Rectal smooth muscle tissue (tissue), 1 donor: ENCODE data around the gene NDUFS3.

Experiments used
- H3K27ac ChIP-seq: one replicate; pipeline ENCODE4 v1.7.0; 2013; ENCODE audit warnings: low read depth, low read length, inconsistent platforms
- H3K27me3 ChIP-seq: one replicate; pipeline ENCODE4 v1.7.0; 2013; ENCODE audit warnings: low read length; ENCODE audit not compliant: control insufficient read depth, insufficient read depth
- H3K36me3 ChIP-seq: one replicate; pipeline ENCODE4 v1.7.0; 2013; ENCODE audit warnings: low read length; ENCODE audit not compliant: control insufficient read depth, insufficient read depth
- H3K4me1 ChIP-seq: one replicate; pipeline ENCODE4 v1.7.0; 2013; ENCODE audit warnings: low read length; ENCODE audit not compliant: control insufficient read depth, insufficient read depth
- H3K4me3 ChIP-seq: one replicate; pipeline ENCODE4 v1.7.0; 2013; ENCODE audit warnings: low read length
- H3K9ac ChIP-seq: one replicate; pipeline ENCODE4 v1.7.0; 2013; ENCODE audit warnings: low read length

Gene NDUFS3

DNA sequence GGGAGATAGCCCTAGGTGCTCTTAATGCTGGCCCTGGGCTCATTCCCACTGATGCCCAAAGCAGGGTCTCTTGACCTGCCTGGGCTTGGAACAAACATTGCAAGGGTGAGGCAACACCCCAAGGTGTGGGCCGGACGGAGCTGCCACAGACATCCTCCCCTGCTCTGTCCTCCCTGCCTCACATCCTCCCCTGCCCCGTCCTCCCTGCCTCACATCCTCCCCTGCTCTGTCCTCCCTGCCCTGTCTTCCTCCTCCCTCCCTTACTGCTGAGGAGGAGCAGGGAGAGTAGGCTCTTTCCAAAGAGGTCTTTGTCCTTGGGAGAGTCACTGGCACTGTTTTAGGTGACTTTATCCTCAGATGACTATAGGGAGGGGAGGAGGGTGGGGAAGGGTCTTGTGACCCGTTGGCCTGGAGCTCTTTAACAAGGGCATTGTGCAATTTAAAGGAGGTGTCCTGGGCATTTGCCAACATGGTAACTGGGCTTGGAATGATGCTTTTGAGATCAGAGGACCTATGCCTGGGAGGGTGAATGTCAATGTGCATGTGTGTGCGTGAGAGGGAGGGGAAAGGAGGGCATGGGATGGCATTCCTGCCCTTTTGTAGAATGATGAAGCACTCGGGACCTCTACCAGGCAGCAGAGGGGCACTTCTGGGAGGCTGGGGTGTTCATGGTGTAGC is 8.3 kb downstream of the NDUFS3 start:
- no peaks in the 10 kb centered on the region for H3K4me1 ChIP-seq
- no peaks in the 10 kb centered on the region for H3K27me3 ChIP-seq
- H3K27ac ChIP-seq = no peak overlapping the region
- H3K9ac ChIP-seq = no peak overlapping the region
- peaks cover 22% of the 10 kb centered on the region for H3K36me3 ChIP-seq
- no peak overlapping the region for H3K4me3 ChIP-seq

- Histone ChIP-seq H3K9ac (no peak overlapping the region), H3K4me1 (no peaks in the 10 kb centered on the region), H3K27ac (no peak overlapping the region), H3K4me3 (no peak overlapping the region), H3K27me3 (no peaks in the 10 kb centered on the region), H3K36me3 (peaks cover 16% of the 10 kb centered on the region)
Measured at GRCh38 chr11:47587723-47588326, 9.0 kb downstream of the NDUFS3 start.

DNA sequence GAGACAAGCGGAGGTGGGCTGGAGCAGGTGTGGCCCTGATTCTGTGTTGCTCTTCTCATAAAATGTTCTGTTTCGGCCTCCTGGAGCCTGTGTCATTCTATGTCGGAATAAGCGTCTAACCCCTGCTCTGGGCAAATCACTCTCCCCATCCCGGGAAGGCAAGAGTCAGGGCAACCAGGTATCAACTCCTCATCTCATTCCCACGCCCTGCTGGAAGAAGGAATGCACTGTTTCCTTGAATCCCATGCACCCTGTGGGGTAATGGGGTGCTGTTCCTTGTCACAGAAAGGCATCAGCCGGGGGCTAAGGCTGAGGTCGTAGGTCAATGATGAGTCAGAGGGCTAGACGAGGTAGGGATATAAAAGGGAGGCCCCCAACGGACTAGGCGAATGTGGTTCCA is 10.2 kb downstream of the NDUFS3 start:
- H3K4me3 ChIP-seq = peak overlapping the region; percentile 52
- H3K27me3 ChIP-seq = peaks cover 10% of the 10 kb centered on the region
- H3K36me3 ChIP-seq = peaks cover 3% of the 10 kb centered on the region
- no peak overlapping the region for H3K9ac ChIP-seq
- H3K4me1 ChIP-seq = no peaks in the 10 kb centered on the region
- no peak overlapping the region for H3K27ac ChIP-seq

GRCh38 chr11:47589584-47589976 is 10.7 kb downstream of the NDUFS3 start:
- H3K4me3 ChIP-seq = peak overlapping the region; percentile 52
- H3K27ac ChIP-seq = peak overlapping the region; percentile 4
- H3K27me3 ChIP-seq = peaks cover 13% of the 10 kb centered on the region
- no peak overlapping the region for H3K9ac ChIP-seq
- no peaks in the 10 kb centered on the region for H3K4me1 ChIP-seq
- no peaks in the 10 kb centered on the region for H3K36me3 ChIP-seq

DNA sequence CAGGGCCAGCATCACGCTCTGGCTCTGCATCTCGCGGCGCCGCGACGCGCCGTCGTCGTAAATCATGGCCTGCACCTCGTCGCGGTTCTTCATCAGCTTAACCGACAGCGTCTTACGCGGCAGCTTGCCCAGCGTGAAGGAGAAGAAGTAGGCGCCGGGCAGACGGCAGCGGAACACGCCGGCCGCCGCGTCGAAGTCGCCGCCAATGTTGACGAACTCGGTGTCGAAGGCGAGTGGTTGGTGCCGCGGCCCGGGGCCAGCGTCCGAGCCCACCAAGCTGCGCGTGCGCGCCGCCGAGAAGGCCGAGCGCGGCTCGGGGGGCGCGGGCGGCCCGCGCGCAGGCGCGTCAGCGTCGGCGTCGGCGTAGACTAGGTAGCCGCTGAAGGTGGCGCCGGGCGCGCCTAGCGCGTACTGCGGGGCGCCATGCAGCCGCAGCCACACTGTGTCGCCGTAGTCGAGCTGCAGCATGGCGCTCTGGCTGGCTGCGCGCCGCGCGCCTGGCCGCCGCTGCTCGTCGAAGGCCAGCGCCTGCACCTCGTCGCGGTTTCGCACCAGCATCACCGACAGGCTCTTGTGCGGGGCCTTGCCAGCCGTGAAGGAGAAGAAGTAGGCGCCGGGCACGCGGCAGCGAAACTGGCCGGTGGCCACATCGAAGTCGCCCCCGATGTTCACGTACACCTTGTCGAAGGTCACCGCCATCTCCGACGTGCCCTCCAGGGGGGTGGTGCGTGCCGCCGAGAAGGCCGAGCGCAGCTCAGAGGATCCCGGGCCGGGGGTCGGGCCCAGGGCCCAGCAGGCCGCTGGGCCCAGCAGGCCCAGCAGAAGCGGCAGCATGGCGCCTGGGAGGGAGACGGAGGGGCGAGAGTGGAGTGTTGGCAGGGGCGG is 11.3 kb downstream of the NDUFS3 start:
- peak overlapping the region; percentile 4 for H3K27ac ChIP-seq
- no peaks in the 10 kb centered on the region for H3K4me1 ChIP-seq
- H3K36me3 ChIP-seq = no peaks in the 10 kb centered on the region
- no peak overlapping the region for H3K9ac ChIP-seq
- H3K27me3 ChIP-seq = peaks cover 18% of the 10 kb centered on the region
- H3K4me3 ChIP-seq = peak overlapping the region; percentile 52

DNA sequence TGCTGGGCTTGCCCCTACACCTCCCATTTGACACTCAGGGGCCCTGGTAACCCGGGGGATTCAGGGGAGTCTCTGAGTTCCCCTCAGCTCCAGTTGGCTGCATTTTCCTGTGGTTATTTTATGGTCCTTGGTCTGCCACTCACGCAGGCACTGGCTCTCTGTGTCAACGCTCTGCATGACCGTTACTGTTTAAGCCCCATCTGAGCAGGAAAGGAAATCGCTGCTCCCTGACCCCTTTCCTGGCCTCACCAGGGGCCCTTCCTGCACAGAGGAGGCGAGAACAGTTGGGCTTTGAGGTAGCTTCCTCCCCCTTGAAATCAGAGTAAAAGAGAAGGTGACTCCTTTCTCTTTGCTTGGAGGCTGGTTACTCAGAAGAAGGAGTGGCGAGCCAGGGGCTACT is 12.9 kb downstream of the NDUFS3 start:
- H3K4me3 ChIP-seq = no peak overlapping the region
- no peak overlapping the region for H3K27ac ChIP-seq
- no peaks in the 10 kb centered on the region for H3K36me3 ChIP-seq
- H3K4me1 ChIP-seq = no peaks in the 10 kb centered on the region
- peaks cover 18% of the 10 kb centered on the region for H3K27me3 ChIP-seq
- H3K9ac ChIP-seq = no peak overlapping the region

- Histone ChIP-seq H3K27me3 (peaks cover 18% of the 10 kb centered on the region), H3K9ac (no peak overlapping the region), H3K27ac (no peak overlapping the region), H3K36me3 (no peaks in the 10 kb centered on the region), H3K4me3 (no peak overlapping the region), H3K4me1 (no peaks in the 10 kb centered on the region)
Measured at GRCh38 chr11:47592251-47592650, 13.4 kb downstream of the NDUFS3 start.

DNA sequence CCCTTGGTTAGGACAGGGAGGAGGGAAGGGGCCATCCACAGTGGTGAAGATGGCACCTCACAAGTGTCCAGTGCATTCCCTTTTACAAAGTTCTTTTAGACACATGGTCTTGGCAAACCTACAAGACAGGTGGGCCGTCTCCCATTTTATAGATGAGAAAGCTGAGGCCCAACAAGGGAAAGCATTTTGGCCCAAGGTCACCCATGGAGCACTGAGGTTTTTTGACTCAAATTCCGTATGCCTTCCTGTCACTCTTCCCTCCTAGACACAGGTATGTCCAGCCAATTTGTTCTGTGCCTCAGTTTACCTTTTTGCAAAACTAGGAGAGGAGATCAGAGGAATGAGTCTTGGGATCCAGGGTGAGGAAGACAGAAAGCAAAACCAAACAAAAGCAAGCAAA is 14.1 kb downstream of the NDUFS3 start:
- H3K4me3 ChIP-seq = no peak overlapping the region
- H3K9ac ChIP-seq = no peak overlapping the region
- no peaks in the 10 kb centered on the region for H3K36me3 ChIP-seq
- H3K4me1 ChIP-seq = no peaks in the 10 kb centered on the region
- H3K27me3 ChIP-seq = peaks cover 18% of the 10 kb centered on the region
- H3K27ac ChIP-seq = no peak overlapping the region

DNA sequence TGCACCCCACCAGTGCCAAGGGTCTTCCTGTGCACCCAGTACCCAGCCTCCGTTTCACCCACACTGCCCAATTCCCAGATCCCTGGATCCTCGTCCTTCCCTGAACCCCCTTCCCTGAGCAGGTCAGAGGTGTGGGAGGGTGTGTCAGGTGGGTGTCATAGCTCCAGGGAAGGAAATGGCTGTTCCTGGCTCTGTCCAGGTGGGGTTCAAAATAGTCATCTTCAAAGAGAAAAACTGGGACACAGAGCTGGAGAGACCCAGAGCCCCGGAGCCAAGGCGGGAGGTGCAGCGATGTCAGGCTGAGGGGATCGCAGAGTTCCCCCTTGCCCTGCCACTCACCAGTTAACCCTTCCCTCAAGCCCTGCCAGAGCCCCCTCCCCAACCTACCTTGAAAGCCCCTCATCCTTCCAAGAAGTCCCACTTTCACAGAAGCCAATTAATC is 14.6 kb downstream of the NDUFS3 start:
- Histone ChIP-seq H3K4me3 (no peak overlapping the region), H3K4me1 (no peaks in the 10 kb centered on the region), H3K36me3 (no peaks in the 10 kb centered on the region), H3K27me3 (peaks cover 18% of the 10 kb centered on the region), H3K27ac (no peak overlapping the region), H3K9ac (no peak overlapping the region)

GRCh38 chr11:47593934-47594855 is 15.3 kb downstream of the NDUFS3 start, which contains the start of gene C1QTNF4:
C1QTNF4 (minus strand) TSS chr11:47594411; CDS start chr11:47590810, 3,601 bp downstream.
- Histone ChIP-seq H3K27me3 (peaks cover 18% of the 10 kb centered on the region), H3K36me3 (no peaks in the 10 kb centered on the region), H3K4me3 (no peak within 1 kb of the TSS), H3K27ac (no peak within 1 kb of the TSS), H3K4me1 (no peaks in the 10 kb centered on the region), H3K9ac (no peak within 1 kb of the TSS)

DNA sequence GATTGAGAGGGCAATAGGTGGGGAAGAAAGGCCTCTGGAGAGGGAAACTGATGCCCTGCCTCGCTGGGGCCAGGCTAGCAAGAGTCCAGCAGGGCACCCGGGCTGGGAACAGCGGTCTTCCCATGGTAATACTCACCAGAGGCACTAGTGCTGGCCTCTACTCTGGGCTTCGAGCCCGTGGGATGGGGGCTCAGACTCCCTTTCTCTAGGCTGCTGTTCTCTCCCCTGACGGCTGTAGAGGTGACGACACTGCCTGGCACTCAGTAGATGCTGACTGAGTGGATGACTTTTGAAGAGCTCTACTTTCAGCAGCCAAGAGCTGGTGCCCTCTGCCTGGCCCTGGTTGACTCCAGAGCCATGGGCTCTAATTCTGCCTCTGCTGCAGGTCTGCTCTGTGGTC is 16.2 kb downstream of the NDUFS3 start:
- H3K27me3 ChIP-seq = peaks cover 18% of the 10 kb centered on the region
- no peaks in the 10 kb centered on the region for H3K4me1 ChIP-seq
- H3K27ac ChIP-seq = no peak overlapping the region
- H3K9ac ChIP-seq = no peak overlapping the region
- H3K4me3 ChIP-seq = no peak overlapping the region
- H3K36me3 ChIP-seq = no peaks in the 10 kb centered on the region

GRCh38 chr11:47595967-47596366 is 17.1 kb downstream of the NDUFS3 start:
- Histone ChIP-seq H3K27ac (no peak overlapping the region), H3K4me3 (no peak overlapping the region), H3K9ac (no peak overlapping the region), H3K4me1 (no peaks in the 10 kb centered on the region), H3K36me3 (no peaks in the 10 kb centered on the region), H3K27me3 (peaks cover 18% of the 10 kb centered on the region)
